MM.1S (cell line): ENCODE measurements around the gene SPRED3.

ENCODE experiments used
- DNase-seq: peaks from one replicate; pipeline ENCODE4 v3.0.0-alpha.2; 2015
- H2AFZ ChIP-seq: fragments of 300-600 bp; sonication (generic); 2 replicates; pipeline ENCODE4 v1.6.0; 2016; ENCODE audit warnings: antibody characterized with exemption, low read length
- H3F3A ChIP-seq: fragments of 300-600 bp; sonication (generic); 2 replicates; pipeline ENCODE4 v1.6.1; 2016; ENCODE audit warnings: mild to moderate bottlenecking, antibody characterized with exemption, low read length, moderate library complexity, mixed read lengths; ENCODE audit not compliant: insufficient read depth
- H3K27ac ChIP-seq: fragments of 300-600 bp; sonication (generic); 2 replicates; pipeline ENCODE4 v1.5.1; 2016; ENCODE audit warnings: mild to moderate bottlenecking, low read length
- H3K27me3 ChIP-seq: fragments of 300-600 bp; sonication (generic); replicated peaks from 2 replicates; pipeline ENCODE4 v1.6.0; 2016; ENCODE audit warnings: low read length; ENCODE audit not compliant: insufficient read depth
- H3K36me3 ChIP-seq: fragments of 300-600 bp; sonication (generic); replicated peaks from 2 replicates; pipeline ENCODE4 v1.6.1; 2016; ENCODE audit warnings: mild to moderate bottlenecking, low read length, mixed read lengths; ENCODE audit not compliant: insufficient read depth
- H3K4me1 ChIP-seq: fragments of 300-600 bp; sonication (generic); 2 replicates; pipeline ENCODE4 v1.6.1; 2016; ENCODE audit warnings: low read length, mixed read lengths
- H3K4me2 ChIP-seq: fragments of 300-600 bp; sonication (generic); 2 replicates; pipeline ENCODE4 v1.6.0; 2016; ENCODE audit warnings: low read depth, low read length
- H3K4me3 ChIP-seq: fragments of 300-600 bp; sonication (generic); 2 replicates; pipeline ENCODE4 v1.5.1; 2016; ENCODE audit warnings: low read length, mixed read lengths
- H3K79me2 ChIP-seq: fragments of 300-600 bp; sonication (generic); 2 replicates; pipeline ENCODE4 v1.6.1; 2016; ENCODE audit warnings: mixed run types, low read length, mixed read lengths
- H3K9ac ChIP-seq: fragments of 300-600 bp; sonication (generic); 2 replicates; pipeline ENCODE4 v1.6.1; 2016; ENCODE audit warnings: low read length, mixed read lengths
- H3K9me2 ChIP-seq: fragments of 300-600 bp; sonication (generic); replicated peaks from 2 replicates; pipeline ENCODE4 v1.6.1; 2016; ENCODE audit warnings: mild to moderate bottlenecking, low read length, mixed read lengths; ENCODE audit not compliant: insufficient read depth
- H3K9me3 ChIP-seq: fragments of 300-600 bp; sonication (generic); replicated peaks from 2 replicates; pipeline ENCODE4 v1.6.1; 2016; ENCODE audit warnings: mild to moderate bottlenecking, low read length, mixed read lengths; ENCODE audit not compliant: insufficient read depth
- H4K20me1 ChIP-seq: fragments of 300-600 bp; sonication (generic); 2 replicates; pipeline ENCODE4 v1.6.1; 2016; ENCODE audit warnings: mild to moderate bottlenecking, low read length, moderate library complexity, mixed read lengths; ENCODE audit not compliant: insufficient read depth
- CTCF ChIP-seq: fragments of 300-600 bp; sonication (generic); IDR thresholded peaks from 2 replicates; pipeline ENCODE4 v1.5.1; 2016; ENCODE audit warnings: antibody characterized with exemption, low read length, mixed read lengths
- EZH2 ChIP-seq: fragments of 300-600 bp; sonication (generic); optimal IDR thresholded peaks from 2 replicates; pipeline ENCODE3; 2017; ENCODE audit warnings: low read depth, mild to moderate bottlenecking, antibody characterized with exemption, low read length, mixed read lengths
- EZH2phosphoT487 ChIP-seq: fragments of 300-600 bp; sonication (generic); IDR thresholded peaks from 2 replicates; pipeline ENCODE4 v1.6.1; 2018; ENCODE audit warnings: antibody characterized with exemption, low read length

The SPRED3 gene

DNA sequence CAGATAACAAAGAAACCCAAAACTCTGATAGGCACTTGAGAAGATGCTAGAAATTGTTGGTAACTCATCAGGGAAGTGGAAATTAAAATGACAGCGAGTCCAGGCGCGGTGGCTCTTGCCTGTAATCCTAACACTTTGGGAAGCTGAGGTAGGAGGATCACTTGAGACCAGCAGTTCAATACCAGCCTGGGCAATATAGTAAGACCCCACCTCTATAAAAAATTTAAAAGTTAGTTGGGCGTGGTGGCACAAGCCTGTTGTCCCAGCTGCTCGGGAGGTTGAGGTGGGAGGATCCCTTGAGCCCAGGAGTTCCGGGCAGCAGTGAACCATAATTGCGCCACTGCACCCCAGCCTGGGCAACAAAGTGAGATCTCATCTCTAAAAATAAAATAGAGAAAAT is 42.4 kb downstream of the SPRED3 start:
- H3K4me3 ChIP-seq = no peak overlapping the region
- no peak overlapping the region for H3K9ac ChIP-seq
- no peak for DNase-seq

DNA sequence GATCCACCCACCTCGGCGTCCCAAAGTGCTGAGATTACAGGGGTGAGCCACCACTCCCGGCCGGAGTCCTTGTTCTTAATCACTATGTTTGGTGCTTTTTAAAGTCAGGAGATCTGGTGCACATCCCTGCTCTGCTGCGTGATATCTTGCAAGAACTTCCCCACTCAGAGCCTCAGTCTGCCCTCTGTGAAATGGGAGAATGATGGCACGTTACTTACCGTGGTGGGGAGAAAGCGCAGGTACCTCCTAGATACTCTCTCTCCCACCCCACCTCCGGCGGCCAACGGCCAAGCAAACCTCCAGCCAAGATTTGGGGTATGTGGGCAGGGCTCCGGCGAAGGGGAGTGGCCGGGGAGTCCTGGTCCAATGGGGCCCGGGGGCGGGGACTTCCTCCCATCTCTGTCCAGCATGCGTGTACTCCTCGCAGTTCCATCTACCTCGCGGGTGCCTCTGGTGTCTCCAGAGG is 44.8 kb downstream of the SPRED3 start, which contains the start of gene RYR1:
RYR1 (plus strand) TSS at position 424 of the 466 bp plus-strand sequence. CDS start 139 bp downstream, outside the sequence.
- Histone ChIP-seq H2AFZ (no peak within 1 kb of the TSS), H3K9me3 (no peaks in the 10 kb centered on the region), H3K79me2 (no peaks in the 10 kb centered on the region), H3K9ac (no peak within 1 kb of the TSS), H3K9me2 (no peaks in the 10 kb centered on the region), H3F3A (no peaks in the 10 kb centered on the region), H4K20me1 (no peaks in the 10 kb centered on the region), H3K27me3 (peaks cover 67% of the 10 kb centered on the region), H3K27ac (no peak within 1 kb of the TSS), H3K4me2 (no peak within 1 kb of the TSS), H3K4me3 (no peak within 1 kb of the TSS), H3K36me3 (no peaks in the 10 kb centered on the region), H3K4me1 (no peaks in the 10 kb centered on the region)
- TF ChIP-seq CTCF = no peak
- TF ChIP-seq EZH2phosphoT487 = no peak
- no peak for TF ChIP-seq EZH2
- DNase-seq = peak; percentile 16

More for the DNA sequence above, 42.4 kb downstream of the SPRED3 start:
- no peak overlapping the region for H3K27ac ChIP-seq
- H3F3A ChIP-seq = no peaks in the 10 kb centered on the region
- no peaks in the 10 kb centered on the region for H3K36me3 ChIP-seq
- TF ChIP-seq EZH2phosphoT487 = no peak
- no peak for TF ChIP-seq EZH2
- no peak for TF ChIP-seq CTCF
- no peaks in the 10 kb centered on the region for H3K9me2 ChIP-seq
- H3K79me2 ChIP-seq = no peaks in the 10 kb centered on the region
- no peaks in the 10 kb centered on the region for H3K4me1 ChIP-seq
- no peaks in the 10 kb centered on the region for H4K20me1 ChIP-seq
- H3K9me3 ChIP-seq = no peaks in the 10 kb centered on the region
- no peak overlapping the region for H3K4me2 ChIP-seq
- no peak overlapping the region for H2AFZ ChIP-seq
- H3K27me3 ChIP-seq = peaks cover 58% of the 10 kb centered on the region

- Histone ChIP-seq H3K4me2 (no peak overlapping the region), H3K9ac (no peak overlapping the region)
- no peak for TF ChIP-seq EZH2phosphoT487
- TF ChIP-seq CTCF = no peak
- no peak for TF ChIP-seq EZH2
Measured at GRCh38 chr19:38434549-38435051, 46.1 kb downstream of the SPRED3 start.

More at GRCh38 chr19:38434549-38435051, 46.1 kb downstream of the SPRED3 start:
- Histone ChIP-seq H2AFZ (no peak overlapping the region), H4K20me1 (no peaks in the 10 kb centered on the region), H3K4me3 (no peak overlapping the region), H3K27ac (no peak overlapping the region), H3K9me2 (no peaks in the 10 kb centered on the region), H3F3A (no peaks in the 10 kb centered on the region), H3K27me3 (peaks cover 65% of the 10 kb centered on the region), H3K9me3 (no peaks in the 10 kb centered on the region), H3K79me2 (no peaks in the 10 kb centered on the region), H3K36me3 (no peaks in the 10 kb centered on the region), H3K4me1 (no peaks in the 10 kb centered on the region)
- DNase-seq = no peak
